CD14-positive monocyte (primary cell): ENCODE measurements around the gene GUCY2D. TPM values are rescaled to one million over a fixed set of nuclear protein-coding genes. Genes with fewer than 3 reads are reported as not detected.
"Not testable (repeated sequence)": the region's sequence is repeated elsewhere in the genome, so short reads cannot be mapped to it uniquely, and the experiment has no call there.

Experiments used
- DNase-seq, 3 donors: peaks; one replicate each; pipeline ENCODE4 v3.0.0-alpha.2; 2011 to 2022
- H2AFZ ChIP-seq: 2 replicates; pipeline ENCODE4 v1.6.0; 2012; ENCODE audit warnings: mild to moderate bottlenecking, low read depth, low read length, inconsistent platforms; ENCODE audit not compliant: insufficient read depth, poor library complexity, severe bottlenecking
- H3K27ac ChIP-seq, 2 donors: 1 replicate in 1 of 2; 2 replicates in 1 of 2; pipeline ENCODE4 v1.5.1; 2012 to 2013; ENCODE audit warnings: low read length in 2 of 2, control low read depth in 1 of 2, inconsistent platforms in 1 of 2, low read depth in 1 of 2, mild to moderate bottlenecking in 1 of 2
- H3K27me3 ChIP-seq, 2 donors: one replicate each; pipeline versions ENCODE4 v1.6.0 to v1.6.1; 2011 to 2013; ENCODE audit warnings: low read length in 2 of 2; ENCODE audit not compliant: control insufficient read depth in 2 of 2, insufficient read depth in 2 of 2
- H3K36me3 ChIP-seq, 2 donors: replicated peaks in 1 of 2; 1 replicate in 1 of 2; 2 replicates in 1 of 2; pipeline versions ENCODE4 v1.5.1 to v1.6.1; 2012 to 2013; ENCODE audit warnings: low read length in 2 of 2, control low read depth in 1 of 2, inconsistent platforms in 1 of 2, mild to moderate bottlenecking in 1 of 2; ENCODE audit not compliant: insufficient read depth in 2 of 2, control insufficient read depth in 1 of 2
- H3K4me1 ChIP-seq, 2 donors: 1 replicate in 1 of 2; 2 replicates in 1 of 2; pipeline versions ENCODE4 v1.5.1 to v1.6.1; 2012 to 2013; ENCODE audit warnings: low read length in 2 of 2, control low read depth in 1 of 2, inconsistent platforms in 1 of 2, mild to moderate bottlenecking in 1 of 2, moderate library complexity in 1 of 2; ENCODE audit not compliant: insufficient read depth in 2 of 2, control insufficient read depth in 1 of 2
- H3K4me2 ChIP-seq: replicated peaks from 2 replicates; pipeline ENCODE3; 2012; ENCODE audit warnings: low read length, moderate library complexity, mild to moderate bottlenecking; ENCODE audit not compliant: poor library complexity, severe bottlenecking; ENCODE audit errors: extremely low read depth
- H3K4me3 ChIP-seq, 3 experiments: fragments of 200-600 bp in 1 of 3; sonication (generic) in 1 of 3; replicated peaks in 1 of 3; 1 replicate in 2 of 3; 2 replicates in 1 of 3; pipeline ENCODE4 v1.5.1; 2011 to 2013; ENCODE audit warnings: low read length in 3 of 3, mild to moderate bottlenecking in 3 of 3, control low read depth in 2 of 3, low read depth in 2 of 3, inconsistent platforms in 1 of 3, moderate library complexity in 1 of 3
- H3K79me2 ChIP-seq: 2 replicates; pipeline ENCODE4 v1.6.0; 2012; ENCODE audit warnings: mild to moderate bottlenecking, control low read depth, inconsistent platforms, low read length, moderate library complexity; ENCODE audit not compliant: insufficient read depth
- H3K9ac ChIP-seq: 2 replicates; pipeline ENCODE4 v1.6.0; 2017; ENCODE audit warnings: low read length, mild to moderate bottlenecking; ENCODE audit not compliant: insufficient read depth, poor library complexity, severe bottlenecking
- H3K9me3 ChIP-seq, 2 donors: replicated peaks in 1 of 2; 1 replicate in 1 of 2; 2 replicates in 1 of 2; pipeline versions ENCODE4 v1.5.1 to v1.6.1; 2012 to 2013; ENCODE audit warnings: low read length in 2 of 2, control low read depth in 1 of 2; ENCODE audit not compliant: control insufficient read depth in 1 of 2, insufficient read depth in 1 of 2
- H4K20me1 ChIP-seq: 2 replicates; pipeline ENCODE4 v1.6.0; 2012; ENCODE audit warnings: mild to moderate bottlenecking, low read length, control low read depth, moderate library complexity; ENCODE audit not compliant: insufficient read depth
- H3K27ac Mint-ChIP-seq, 7 donors: one replicate each; pipeline ENCODE4 v1.8.0; 2020; ENCODE audit warnings: mild to moderate bottlenecking in 7 of 7, mixed read lengths in 7 of 7, moderate library complexity in 6 of 7, inconsistent platforms in 2 of 7
- H3K27me3 Mint-ChIP-seq, 3 donors: one replicate each; pipeline ENCODE4 v1.8.0; 2021 to 2022; ENCODE audit warnings: low read depth in 3 of 3, mild to moderate bottlenecking in 3 of 3, mixed read lengths in 3 of 3, moderate library complexity in 3 of 3, inconsistent platforms in 1 of 3
- H3K36me3 Mint-ChIP-seq, 2 donors: one replicate each; pipeline ENCODE4 v1.8.0; 2020; ENCODE audit warnings: mixed read lengths in 2 of 2, inconsistent platforms in 1 of 2, mild to moderate bottlenecking in 1 of 2
- H3K4me1 Mint-ChIP-seq: one replicate; pipeline ENCODE4 v1.8.0; 2020; ENCODE audit warnings: mild to moderate bottlenecking, mixed read lengths
- H3K4me3 Mint-ChIP-seq, 2 donors: one replicate each; pipeline ENCODE4 v1.8.0; 2020; ENCODE audit warnings: mild to moderate bottlenecking in 2 of 2, mixed read lengths in 2 of 2, moderate library complexity in 1 of 2
- H3K9me3 Mint-ChIP-seq, 7 donors: one replicate each; pipeline ENCODE4 v1.8.0; 2020 to 2022; ENCODE audit warnings: mixed read lengths in 7 of 7, mild to moderate bottlenecking in 6 of 7, moderate library complexity in 6 of 7, inconsistent platforms in 2 of 7
- CTCF ChIP-seq: fragments of 200-600 bp; IDR thresholded peaks from one replicate; pipeline ENCODE4 v1.8.0; 2022; ENCODE audit warnings: antibody characterized with exemption, mild to moderate bottlenecking
- WGBS: methylation state at CpG from one replicate; pipeline ENCODE4 v1.1.5; 2013; ENCODE audit warnings: missing lambda C conversion rate; ENCODE audit not compliant: insufficient coverage; 5-methylcytosine and 5-hydroxymethylcytosine counted together
- intact Hi-C, 2 donors: fragments of 100-400 bp; cut with micrococcal nuclease; formaldehyde crosslinking; loops; one replicate each; pipeline versions ENCODE4 v1.15.0 to v1.15.1; 2023
- polyA plus RNA-seq, 3 donors: library from polyadenylated mRNA; depleted of rRNA in 1 of 3; unstranded in 2 of 3; stranded (reverse) in 1 of 3; fragments of 300-500 nt in 2 of 3; fragments of >200 nt in 1 of 3; fragmentation: Illumina TruSeq in 2 of 3; gene quantifications; 1 replicate in 2 of 3; 2 replicates in 1 of 3; pipeline ENCODE4 v1.2.3, GENCODE V29; 2012 to 2021

GUCY2D gene
- polyA plus RNA-seq, 3 donors, result 0.04 to 0.46 TPM; not detected in 1

- Mint-ChIP-seq H3K4me3 (no peak overlapping the region), H3K4me1 (peaks cover 73% of the 10 kb centered on the region), H3K9me3 (peaks cover 0 to 2% (median 0%) of the 10 kb centered on the region in 7 donors), H3K36me3 (peaks cover 7 to 10% of the 10 kb centered on the region in 2 donors), H3K27me3 (peaks cover 0 to 5% (median 0%) of the 10 kb centered on the region in 3 donors), H3K27ac (peak overlapping the region in 4 of 7 donors; percentile 11 to 17 (median 15))
- Histone ChIP-seq H3K4me3 (no peak overlapping the region), H3K9me3 (no peaks in the 10 kb centered on the region), H3K79me2 (no peaks in the 10 kb centered on the region), H2AFZ (no peak overlapping the region), H3K36me3 (no peaks in the 10 kb centered on the region), H3K27ac (no peak overlapping the region), H3K27me3 (no peaks in the 10 kb centered on the region), H3K9ac (no peak overlapping the region), H3K4me2 (no peak overlapping the region), H3K4me1 (peaks cover 71 to 83% of the 10 kb centered on the region in 2 donors), H4K20me1 (no peaks in the 10 kb centered on the region)
- 94% methylated on average over 9 of the region's 13 CpGs for WGBS
- intact Hi-C loops, result no loop called here
- DNase-seq, result no peak
- no peak for TF ChIP-seq CTCF
These were observed 19.3 kb downstream of the GUCY2D start for GRCh38 chr17:8021565-8022359.

- no peaks in the 10 kb centered on the region for H3K27me3 ChIP-seq
- H4K20me1 ChIP-seq, result no peaks in the 10 kb centered on the region
- no peaks in the 10 kb centered on the region for H3K79me2 ChIP-seq
- peaks cover 64 to 76% of the 10 kb centered on the region in 2 donors for H3K4me1 ChIP-seq
- no peak overlapping the region for H3K4me3 Mint-ChIP-seq
- H3K27ac Mint-ChIP-seq, result peak overlapping the region in 5 of 7 donors; percentile 14 to 68 (median 52)
- peaks cover 0 to 2% (median 0%) of the 10 kb centered on the region in 7 donors for H3K9me3 Mint-ChIP-seq
- H3K9me3 ChIP-seq, result no peaks in the 10 kb centered on the region
- peaks cover 0 to 8% (median 0%) of the 10 kb centered on the region in 3 donors for H3K27me3 Mint-ChIP-seq
- no peak overlapping the region for H2AFZ ChIP-seq
- H3K4me1 Mint-ChIP-seq, result peaks cover 66% of the 10 kb centered on the region
- peak in 1 of 3 donors; percentile 28 for DNase-seq
- intact Hi-C loops, result no loop called here
- peaks cover 8 to 12% of the 10 kb centered on the region in 2 donors for H3K36me3 Mint-ChIP-seq
- no peak overlapping the region for H3K27ac ChIP-seq
- no peaks in the 10 kb centered on the region for H3K36me3 ChIP-seq
- H3K4me2 ChIP-seq, result no peak overlapping the region
- H3K4me3 ChIP-seq, result no peak overlapping the region
- no peak overlapping the region for H3K9ac ChIP-seq
- WGBS, result 100% methylated on average over 3 of the region's 4 CpGs
- no peak for TF ChIP-seq CTCF
These were observed 20.1 kb downstream of the GUCY2D start for GRCh38 chr17:8022360-8023003.

DNA sequence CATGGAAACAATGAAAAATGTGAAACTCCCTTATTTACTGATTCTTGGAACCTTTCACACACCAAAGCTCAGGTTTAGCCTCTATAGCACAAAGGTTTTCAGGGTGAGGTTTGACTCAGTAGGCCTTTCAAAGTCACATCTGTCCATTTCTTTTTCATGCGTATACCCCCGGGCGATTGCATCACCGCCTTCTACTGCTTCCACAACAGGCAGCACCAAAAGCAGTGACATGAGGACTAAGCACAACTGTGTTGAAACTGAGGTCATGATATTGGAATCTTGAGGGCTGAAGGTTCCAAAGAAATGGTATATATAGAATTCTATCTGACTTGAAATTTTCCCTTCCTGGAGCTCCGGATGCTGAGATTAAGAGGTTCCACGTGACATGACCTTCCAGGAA lies 21.7 kb downstream of the GUCY2D start:
- Histone ChIP-seq H3K27ac (peak overlapping the region; percentile 40 to 77), H3K4me3 (peak overlapping the region in 1 of 3 experiments; percentile 29), H2AFZ (peak overlapping the region; percentile 43), H3K4me2 (peak overlapping the region; percentile 9), H3K4me1 (peaks cover 50 to 59% of the 10 kb centered on the region in 2 donors)
- H3K79me2 ChIP-seq, H3K4me3 Mint-ChIP-seq, H3K27me3 Mint-ChIP-seq, H3K9me3 ChIP-seq, H3K36me3 ChIP-seq, H3K27me3 ChIP-seq, intact Hi-C loops, H3K9me3 Mint-ChIP-seq, H3K9ac ChIP-seq, H4K20me1 ChIP-seq: not testable (repeated sequence)
- H3K27ac Mint-ChIP-seq, result peak overlapping the region; percentile 82 to 93 (median 92)
- 27% methylated on average over 3 of the region's 6 CpGs for WGBS
- H3K4me1 Mint-ChIP-seq, result peaks cover 60% of the 10 kb centered on the region
- H3K36me3 Mint-ChIP-seq, result peaks cover 10 to 19% of the 10 kb centered on the region in 2 donors
- peak in 2 of 3 donors; percentile 53 to 83 for DNase-seq
